A549 (cell line): ENCODE results near the gene BCDIN3D. TPM values are rescaled to one million over a fixed set of nuclear protein-coding genes. Genes with fewer than 3 reads are reported as not detected.
"Not testable (repeated sequence)": the region's sequence is repeated elsewhere in the genome, so short reads cannot be mapped to it uniquely, and the experiment has no call there.

Source experiments
- ATAC-seq, 2 experiments: fragments of 200-7000 bp in 1 of 2; fragments of >200 bp in 1 of 2; cut with Nextera tagmentation in 1 of 2; cut with Tn5 transposase in 1 of 2; 3 replicates each; pipeline versions ENCODE4 v1.8.0 to v1.9.1; 2018 to 2020; ENCODE audit warnings: mild to moderate bottlenecking in 1 of 2, moderate library complexity in 1 of 2
- CTCF ChIA-PET: fragments of 300-600 bp; sonication (Branson Sonifier 250); formaldehyde crosslinking; extraction: SDS; loops from one replicate; lab custom pipeline; 2021; ENCODE audit warnings: antibody characterized with exemption, inconsistent platforms; lab: Yijun Ruan, JAX
- POLR2A ChIA-PET: fragments of 350-600 bp; formaldehyde crosslinking; extraction: SDS; loops from one replicate; lab custom pipeline; 2021; ENCODE audit warnings: antibody characterized with exemption, inconsistent platforms; lab: Yijun Ruan, JAX
- DNase-seq, 2 experiments: peaks; one replicate each; pipeline versions ENCODE4 v3.0.0 to v3.0.0-alpha.2; 2011 to 2016; ENCODE audit warnings: low read depth in 1 of 2, low spot score in 1 of 2
- FAIRE-seq: peaks from 2 replicates; lab custom pipeline; 2011; peaks lifted over from hg19 to GRCh38; lab: Jason Lieb, UNC
- H3K27ac ChIP-seq, 2 experiments: fragments of >200 bp; sonication (Bioruptor Twin); formaldehyde crosslinking; 3 replicates each; pipeline ENCODE4 v1.5.1; 2016 to 2017
- H3K4me1 ChIP-seq: fragments of >200 bp; sonication (Bioruptor Twin); formaldehyde crosslinking; 3 replicates; pipeline ENCODE4 v1.6.1; 2016
- H3K4me2 ChIP-seq: fragments of >200 bp; sonication (Bioruptor Twin); formaldehyde crosslinking; 3 replicates; pipeline ENCODE4 v1.6.1; 2016
- H3K4me3 ChIP-seq: fragments of >200 bp; sonication (Bioruptor Twin); formaldehyde crosslinking; 3 replicates; pipeline ENCODE4 v1.5.1; 2016
- H3K9me3 ChIP-seq: fragments of >200 bp; sonication (Bioruptor Twin); formaldehyde crosslinking; 3 replicates; pipeline ENCODE4 v1.6.1; 2016
- BHLHE40 ChIP-seq: IDR thresholded peaks from 2 replicates; pipeline ENCODE4 v1.6.1; 2012; ENCODE audit warnings: low read depth, low read length, inconsistent platforms
- CBX8 ChIP-seq: fragments of 200-600 bp; sonication (generic); IDR thresholded peaks from 2 replicates; pipeline ENCODE4 v1.6.1; 2016
- CHD4 ChIP-seq: fragments of 200-600 bp; sonication (generic); IDR thresholded peaks from 2 replicates; pipeline ENCODE4 v1.6.1; 2016; ENCODE audit warnings: antibody characterized with exemption, mild to moderate bottlenecking, borderline replicate concordance
- ELK1 ChIP-seq: fragments of 150-350 bp; IDR thresholded peaks from 2 replicates; pipeline ENCODE4 v1.6.1; 2014; ENCODE audit warnings: low read depth, mild to moderate bottlenecking, low read length
- EP300 ChIP-seq, 2 experiments: fragments of >200 bp; sonication (Bioruptor Twin); formaldehyde crosslinking; IDR thresholded peaks; 2 replicates in 1 of 2; 3 replicates in 1 of 2; pipeline ENCODE4 v1.6.1; 2016 to 2017
- HMGXB4 ChIP-seq: fragments of 250-450 bp; sonication (Bioruptor Pico); IDR thresholded peaks from 2 replicates; pipeline ENCODE4 v1.5.0; 2021; ENCODE audit warnings: mild to moderate bottlenecking, moderate library complexity, borderline replicate concordance
- HOXA7 ChIP-seq: fragments of 250-450 bp; sonication (Bioruptor Pico); IDR thresholded peaks from 2 replicates; pipeline ENCODE4 v1.5.0; 2020; ENCODE audit warnings: mild to moderate bottlenecking, moderate library complexity
- KDM1A ChIP-seq: fragments of 200-600 bp; sonication (generic); IDR thresholded peaks from 2 replicates; pipeline ENCODE4 v1.6.1; 2016; ENCODE audit warnings: low read depth, mild to moderate bottlenecking
- MAFK ChIP-seq: fragments of 450-650 bp; IDR thresholded peaks from 2 replicates; pipeline ENCODE4 v1.6.1; 2014; ENCODE audit not compliant: partially characterized antibody
- PHF8 ChIP-seq: fragments of 200-600 bp; sonication (generic); IDR thresholded peaks from 2 replicates; pipeline ENCODE4 v1.6.1; 2016; ENCODE audit warnings: low read depth, mild to moderate bottlenecking, antibody characterized with exemption, moderate library complexity, borderline replicate concordance
- REST ChIP-seq: fragments of 200-600 bp; sonication (generic); IDR thresholded peaks from 2 replicates; pipeline ENCODE4 v1.6.1; 2016; ENCODE audit warnings: antibody characterized with exemption, mild to moderate bottlenecking, moderate library complexity
- WGBS: methylation state at CpG from one replicate; pipeline ENCODE4 v1.1.6; 2017; ENCODE audit errors: missing lambda C conversion rate; 5-methylcytosine and 5-hydroxymethylcytosine counted together
- polyA plus RNA-seq, 4 experiments: library from polyadenylated mRNA; depleted of rRNA in 3 of 4; stranded (reverse); fragments of >200 nt; fragmentation: RNase III in 1 of 4; extraction: RNeasy Plus Mini Kit Qiagen cat#74134 plus additional on column Dnase treatment in 1 of 4; gene quantifications; 2 replicates in 3 of 4; 3 replicates in 1 of 4; pipeline ENCODE4 v1.2.3, GENCODE V29; 2011 to 2017

BCDIN3D gene
- polyA plus RNA-seq, 2 of the 4 experiments (the other 2 are of a cell fraction): 4.2 to 5.8 TPM

GRCh38 chr12:49872381-49872780, 29.5 kb upstream of the BCDIN3D start:
- H3K4me1 ChIP-seq: no peaks in the 10 kb centered on the region; the same call in 2 of the 3 replicates
- CTCF ChIA-PET: interaction anchor here (0.8 to 11.5 kb wide), 6 partner anchors 10 to 229 kb away, joined by 3 to 104 read pairs (median 8); no protein-coding TSS in a partner anchor

GRCh38 chr12:49871811-49872251, 28.9 kb upstream of the BCDIN3D start:
- ATAC-seq, FAIRE-seq, H3K9me3 ChIP-seq, H3K4me3 ChIP-seq, POLR2A ChIA-PET, H3K4me1 ChIP-seq, H3K4me2 ChIP-seq, H3K27ac ChIP-seq, DNase-seq: not testable (repeated sequence)
- CTCF ChIA-PET: interaction anchor here (0.8 to 11.5 kb wide), 7 partner anchors 11 to 228 kb away, joined by 3 to 104 read pairs (median 7); no protein-coding TSS in a partner anchor
- 78% methylated on average over 8 of the region's 8 CpGs for WGBS

More at GRCh38 chr12:49872381-49872780, 29.5 kb upstream of the BCDIN3D start:
- TF ChIP-seq HOXA7 (CRISPR knock-in tag): no peak
- TF ChIP-seq HMGXB4: no peak
- no peak for TF ChIP-seq ELK1
- TF ChIP-seq PHF8: no peak
- TF ChIP-seq BHLHE40: no peak
- TF ChIP-seq KDM1A: no peak
- no peak for TF ChIP-seq CHD4
- TF ChIP-seq MAFK: no peak
- no peak for TF ChIP-seq CBX8
- no peak for TF ChIP-seq EP300 (IDR thresholded peaks at IDR 0.05)
- 88% methylated on average over 5 of the region's 5 CpGs for WGBS
- no peak for FAIRE-seq
- POLR2A ChIA-PET: no interaction called here
- no peak overlapping the region for H3K27ac ChIP-seq
- no peak overlapping the region for H3K4me3 ChIP-seq
- H3K4me2 ChIP-seq: no peak overlapping the region
- DNase-seq: no peak
- no peak for ATAC-seq
- H3K9me3 ChIP-seq: no peaks in the 10 kb centered on the region

GRCh38 chr12:49871263-49871561, 28.3 kb upstream of the BCDIN3D start:
- H3K4me1 ChIP-seq: no peaks in the 10 kb centered on the region; the same call in 2 of the 3 replicates
- ChIA-PET CTCF (interaction anchor here (0.9 to 11.5 kb wide), 7 partner anchors 11 to 305 kb away, joined by 3 to 104 read pairs (median 7); no protein-coding TSS in a partner anchor), POLR2A (no interaction called here)
- H3K4me2 ChIP-seq: no peak overlapping the region
- ATAC-seq (no peak), FAIRE-seq (no peak), DNase-seq (no peak)
- 77% methylated on average over 4 of the region's 4 CpGs for WGBS
- no peaks in the 10 kb centered on the region for H3K9me3 ChIP-seq
- H3K4me3 ChIP-seq: no peak overlapping the region
- H3K27ac ChIP-seq: no peak overlapping the region
- no peak for TF ChIP-seq REST
